ENCODE data around the gene UNC13A. TPM values are rescaled to one million over a fixed set of nuclear protein-coding genes. Genes with fewer than 3 reads are reported as not detected.

UNC13A gene
- total RNA-seq, 1 experiment from 2014 or later = 0.28 TPM

DNA sequence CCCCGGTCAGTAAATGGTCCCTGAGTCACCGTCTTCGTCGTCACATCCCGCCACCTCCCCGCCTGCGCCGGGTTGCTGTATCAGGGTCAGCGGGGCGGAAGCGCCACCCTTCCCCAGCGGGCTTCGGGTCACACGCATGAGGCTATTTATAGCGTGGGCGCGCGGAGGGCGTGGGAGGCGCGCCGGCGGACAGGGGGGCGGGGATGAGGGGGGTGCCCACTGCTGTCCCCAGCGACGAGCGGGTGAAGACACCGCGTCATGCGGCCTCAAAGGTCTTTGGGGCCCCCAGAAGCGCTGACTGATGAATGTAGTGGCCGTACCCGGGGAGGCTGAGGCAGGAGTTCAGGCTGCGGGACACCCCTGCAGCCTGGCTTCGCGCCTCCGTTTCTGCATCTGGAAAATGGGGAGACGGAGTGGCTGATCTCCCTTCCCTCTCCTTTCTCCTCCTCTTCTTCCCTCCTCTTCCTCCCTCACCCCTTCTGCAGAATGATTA, 7.9 kb downstream of the UNC13A start:
- intact Hi-C loops (cut with micrococcal nuclease; ENCODE audit: unreplicated experiment) = no loop called here
- peak; percentile 60 for DNase-seq
- BruUV-seq (replicated peaks) = no TSS peak
- Mint-ChIP-seq H3K36me3 (ENCODE audit: insufficient read depth, unreplicated experiment) (peaks cover 3% of the 10 kb centered on the region), H3K4me1 (ENCODE audit: low read depth, unreplicated experiment) (peaks cover 8% of the 10 kb centered on the region), H3K27ac (ENCODE audit: unreplicated experiment) (peak overlapping the region; percentile 5), H3K27me3 (ENCODE audit: unreplicated experiment) (peaks cover 81% of the 10 kb centered on the region), H3K4me3 (ENCODE audit: low read depth, unreplicated experiment) (peak overlapping the region; percentile 36), H3K9me3 (ENCODE audit: low read depth, unreplicated experiment) (no peaks in the 10 kb centered on the region)
- no peak for TF ChIP-seq CTCF (IDR thresholded peaks at IDR 0.05; ENCODE audit: unreplicated experiment)
- CTCF ChIA-PET = no interaction called here

GRCh38 chr19:17679526-17680229, 8.5 kb downstream of the UNC13A start:
- Mint-ChIP-seq H3K4me1 (ENCODE audit: low read depth, unreplicated experiment) (peaks cover 8% of the 10 kb centered on the region), H3K27me3 (ENCODE audit: unreplicated experiment) (peaks cover 81% of the 10 kb centered on the region), H3K4me3 (ENCODE audit: low read depth, unreplicated experiment) (peak overlapping the region; percentile 36), H3K27ac (ENCODE audit: unreplicated experiment) (peak overlapping the region; percentile 5), H3K9me3 (ENCODE audit: low read depth, unreplicated experiment) (no peaks in the 10 kb centered on the region), H3K36me3 (ENCODE audit: insufficient read depth, unreplicated experiment) (peaks cover 3% of the 10 kb centered on the region)
- BruUV-seq (replicated peaks) = TSS peak; percentile 81
- intact Hi-C loops (cut with micrococcal nuclease; ENCODE audit: unreplicated experiment) = no loop called here
- no peak for DNase-seq
- no peak for TF ChIP-seq CTCF (IDR thresholded peaks at IDR 0.05; ENCODE audit: unreplicated experiment)
- CTCF ChIA-PET = interaction anchor here (0.5 kb wide), 1 partner anchor 43 kb away, joined by 4 read pairs; no protein-coding TSS in a partner anchor

DNA sequence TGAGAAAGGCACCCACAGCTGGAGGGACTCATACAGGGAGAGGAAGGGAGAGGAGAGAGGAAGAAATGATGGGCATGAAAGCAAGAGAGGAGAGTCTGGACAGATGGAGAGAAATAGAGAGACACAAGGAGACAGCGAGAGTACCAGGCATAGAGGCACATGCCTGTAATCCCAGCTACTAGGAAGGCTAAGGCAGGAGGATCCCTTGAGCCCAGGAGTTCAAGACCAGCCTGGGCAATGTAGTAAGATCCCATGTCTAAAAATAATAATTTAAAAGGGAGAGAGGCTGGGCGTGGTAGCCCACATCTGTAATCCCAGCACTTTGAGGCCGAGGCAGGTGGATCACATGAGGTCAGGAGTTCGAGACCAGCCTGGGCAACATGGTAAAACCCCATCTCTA, 9.3 kb downstream of the UNC13A start:
- Mint-ChIP-seq H3K27ac (ENCODE audit: unreplicated experiment) (peak overlapping the region; percentile 11), H3K4me1 (ENCODE audit: low read depth, unreplicated experiment) (peaks cover 8% of the 10 kb centered on the region), H3K27me3 (ENCODE audit: unreplicated experiment) (peaks cover 81% of the 10 kb centered on the region), H3K9me3 (ENCODE audit: low read depth, unreplicated experiment) (no peaks in the 10 kb centered on the region), H3K36me3 (ENCODE audit: insufficient read depth, unreplicated experiment) (peaks cover 3% of the 10 kb centered on the region), H3K4me3 (ENCODE audit: low read depth, unreplicated experiment) (no peak overlapping the region)
- TF ChIP-seq CTCF (IDR thresholded peaks at IDR 0.05; ENCODE audit: unreplicated experiment) = no peak
- intact Hi-C loops (cut with micrococcal nuclease; ENCODE audit: unreplicated experiment) = no loop called here
- no peak for DNase-seq
- no TSS peak for BruUV-seq (replicated peaks)
- CTCF ChIA-PET = no interaction called here

- DNase-seq = no peak
- BruUV-seq (replicated peaks) = no TSS peak
- H3K4me3 Mint-ChIP-seq (ENCODE audit: low read depth, unreplicated experiment) = no peak overlapping the region
- H3K27ac Mint-ChIP-seq (ENCODE audit: unreplicated experiment) = no peak overlapping the region
- TF ChIP-seq CTCF (IDR thresholded peaks at IDR 0.05; ENCODE audit: unreplicated experiment) = no peak
- H3K27me3 Mint-ChIP-seq (ENCODE audit: unreplicated experiment) = peaks cover 69% of the 10 kb centered on the region
- CTCF ChIA-PET = no interaction called here
- H3K36me3 Mint-ChIP-seq (ENCODE audit: insufficient read depth, unreplicated experiment) = peaks cover 3% of the 10 kb centered on the region
- intact Hi-C loops (cut with micrococcal nuclease; ENCODE audit: unreplicated experiment) = no loop called here
- peaks cover 8% of the 10 kb centered on the region for H3K4me1 Mint-ChIP-seq (ENCODE audit: low read depth, unreplicated experiment)
- H3K9me3 Mint-ChIP-seq (ENCODE audit: low read depth, unreplicated experiment) = no peaks in the 10 kb centered on the region
Measured at GRCh38 chr19:17677002-17677401, 11.2 kb downstream of the UNC13A start.
